ENCODE results near the gene APLN. TPM values are rescaled to one million over a fixed set of nuclear protein-coding genes. Genes with fewer than 3 reads are reported as not detected.

APLN gene
- total RNA-seq, 1 donor from 2014 or later = 15.9 TPM

GRCh38 chrX:129622757-129623301 lies 31.9 kb downstream of the APLN start:
- no peaks in the 10 kb centered on the region for H3K9me3 ChIP-seq (replicated peaks)
- no peaks in the 10 kb centered on the region for H3K36me3 ChIP-seq
- intact Hi-C loops (cut with micrococcal nuclease) = no loop called here
- H3K27me3 ChIP-seq (ENCODE audit: low read depth) = no peaks in the 10 kb centered on the region
- DNase-seq = no peak
- no peak overlapping the region for H3K4me3 ChIP-seq
- no peaks in the 10 kb centered on the region for H3K4me1 ChIP-seq
- no peak for TF ChIP-seq CTCF (IDR thresholded peaks at IDR 0.05; ENCODE audit: borderline replicate concordance)
- no peak overlapping the region for H3K27ac ChIP-seq (replicated peaks)

- no peak for TF ChIP-seq CTCF (IDR thresholded peaks at IDR 0.05; ENCODE audit: borderline replicate concordance)
- no peak for DNase-seq
Measured at GRCh38 chrX:129618997-129619396, 35.8 kb downstream of the APLN start.

GRCh38 chrX:129617420-129617819 lies 37.3 kb downstream of the APLN start:
- H3K27ac ChIP-seq (replicated peaks) = no peak overlapping the region
- H3K4me3 ChIP-seq = no peak overlapping the region
- H3K4me1 ChIP-seq = no peaks in the 10 kb centered on the region
- H3K27me3 ChIP-seq (ENCODE audit: low read depth) = no peaks in the 10 kb centered on the region
- intact Hi-C loops (cut with micrococcal nuclease) = no loop called here
- no peaks in the 10 kb centered on the region for H3K9me3 ChIP-seq (replicated peaks)
- H3K36me3 ChIP-seq = no peaks in the 10 kb centered on the region
- no peak for TF ChIP-seq CTCF (IDR thresholded peaks at IDR 0.05; ENCODE audit: borderline replicate concordance)
- DNase-seq = no peak

More at GRCh38 chrX:129618997-129619396, 35.8 kb downstream of the APLN start:
- Histone ChIP-seq H3K27ac (replicated peaks) (no peak overlapping the region), H3K36me3 (no peaks in the 10 kb centered on the region), H3K27me3 (ENCODE audit: low read depth) (no peaks in the 10 kb centered on the region), H3K4me3 (no peak overlapping the region), H3K4me1 (no peaks in the 10 kb centered on the region), H3K9me3 (replicated peaks) (no peaks in the 10 kb centered on the region)
- intact Hi-C loops (cut with micrococcal nuclease) = no loop called here

GRCh38 chrX:129614481-129615255 lies 40.1 kb downstream of the APLN start:
- Histone ChIP-seq H3K4me3 (no peak overlapping the region), H3K36me3 (no peaks in the 10 kb centered on the region), H3K27me3 (ENCODE audit: low read depth) (no peaks in the 10 kb centered on the region), H3K27ac (replicated peaks) (no peak overlapping the region), H3K9me3 (replicated peaks) (no peaks in the 10 kb centered on the region), H3K4me1 (no peaks in the 10 kb centered on the region)
- DNase-seq = no peak
- TF ChIP-seq CTCF (IDR thresholded peaks at IDR 0.05; ENCODE audit: borderline replicate concordance) = no peak
- intact Hi-C loops (cut with micrococcal nuclease) = no loop called here

GRCh38 chrX:129613596-129613995 lies 41.2 kb downstream of the APLN start:
- no peak for DNase-seq
- Histone ChIP-seq H3K36me3 (no peaks in the 10 kb centered on the region), H3K27ac (replicated peaks) (no peak overlapping the region), H3K27me3 (ENCODE audit: low read depth) (no peaks in the 10 kb centered on the region), H3K4me3 (no peak overlapping the region), H3K9me3 (replicated peaks) (no peaks in the 10 kb centered on the region), H3K4me1 (no peaks in the 10 kb centered on the region)
- intact Hi-C loops (cut with micrococcal nuclease) = no loop called here
- TF ChIP-seq CTCF (IDR thresholded peaks at IDR 0.05; ENCODE audit: borderline replicate concordance) = no peak
